Activated B cell treated with CpG ODN at 0.5 μM for 24 hours (primary cell): ENCODE measurements around the gene OAT. TPM values are rescaled to one million over a fixed set of nuclear protein-coding genes. Genes with fewer than 3 reads are reported as not detected.
"Not testable (repeated sequence)": the region's sequence is repeated elsewhere in the genome, so short reads cannot be mapped to it uniquely, and the experiment has no call there.

ENCODE experiments used
- ATAC-seq: fragments of 200-7000 bp; cut with Tn5 transposase; one replicate; pipeline ENCODE4 v1.10.0; 2021; ENCODE audit warnings: low read depth, mild to moderate bottlenecking, moderate library complexity
- CTCF ChIA-PET: fragments of 350-600 bp; sonication (Branson Sonifier 250); formaldehyde crosslinking; loops from one replicate; lab custom pipeline; 2021; ENCODE audit warnings: antibody characterized with exemption; lab: Charles Lee
- POLR2A ChIA-PET: fragments of 350-600 bp; sonication (Branson Sonifier 250); formaldehyde crosslinking; loops from one replicate; lab custom pipeline; 2021; ENCODE audit warnings: antibody characterized with exemption; lab: Charles Lee
- DNase-seq: peaks from one replicate; pipeline ENCODE4 v3.0.0; 2022
- H3K27ac Mint-ChIP-seq: one replicate; pipeline ENCODE4 v1.8.0; 2020; ENCODE audit warnings: mixed read lengths
- H3K27me3 Mint-ChIP-seq: one replicate; pipeline ENCODE4 v1.8.0; 2021; ENCODE audit warnings: mixed read lengths
- H3K36me3 Mint-ChIP-seq: one replicate; pipeline ENCODE4 v1.8.0; 2021; ENCODE audit warnings: low read depth, mixed read lengths
- H3K4me1 Mint-ChIP-seq: one replicate; pipeline ENCODE4 v1.8.0; 2021; ENCODE audit warnings: mixed read lengths
- H3K4me3 Mint-ChIP-seq: one replicate; pipeline ENCODE4 v1.8.0; 2020; ENCODE audit warnings: mild to moderate bottlenecking, mixed read lengths
- H3K9me3 Mint-ChIP-seq: one replicate; pipeline ENCODE4 v1.8.0; 2020; ENCODE audit warnings: mixed read lengths
- CTCF ChIP-seq: fragments of 200-600 bp; IDR thresholded peaks from one replicate; pipeline ENCODE4 v1.8.0; 2022; ENCODE audit warnings: antibody characterized with exemption, mild to moderate bottlenecking
- intact Hi-C: fragments of 100-400 bp; cut with micrococcal nuclease; formaldehyde crosslinking; loops from one replicate; pipeline ENCODE4 v1.15.1; 2024
- total RNA-seq: library from RNA; stranded (reverse); gene quantifications from 2 replicates; pipeline ENCODE4 v1.2.3, GENCODE V29; 2022

Gene OAT
- total RNA-seq, 1 donor from 2014 or later: 20.1 TPM

GRCh38 chr10:124448696-124449169 is 30.0 kb upstream of the OAT start:
- peaks cover 33% of the 10 kb centered on the region for H3K4me1 Mint-ChIP-seq
- no peak for ATAC-seq
- ChIA-PET POLR2A (interaction anchor here (2.1 kb wide), 1 partner anchor 12 kb away, joined by 8 read pairs; the partner anchor contains the start of gene LHPP), CTCF (no interaction called here)
- peak overlapping the region; percentile 33 for H3K4me3 Mint-ChIP-seq
- TF ChIP-seq CTCF: no peak
- no peaks in the 10 kb centered on the region for H3K9me3 Mint-ChIP-seq
- intact Hi-C loops: loop anchor here (10.0 kb wide), 1 partner anchor 1304 kb away; the partner anchor contains the start of gene HMX2
- no peak for DNase-seq
- peaks cover 66% of the 10 kb centered on the region for H3K27me3 Mint-ChIP-seq
- no peak overlapping the region for H3K27ac Mint-ChIP-seq
- H3K36me3 Mint-ChIP-seq: no peaks in the 10 kb centered on the region

GRCh38 chr10:124447751-124448466 is 29.2 kb upstream of the OAT start:
- TF ChIP-seq CTCF: no peak
- no peak for ATAC-seq
- Mint-ChIP-seq H3K36me3 (no peaks in the 10 kb centered on the region), H3K4me3 (peak overlapping the region; percentile 66), H3K27ac (no peak overlapping the region), H3K4me1 (peaks cover 33% of the 10 kb centered on the region), H3K27me3 (peaks cover 63% of the 10 kb centered on the region), H3K9me3 (no peaks in the 10 kb centered on the region)
- ChIA-PET CTCF (no interaction called here), POLR2A (no interaction called here)
- intact Hi-C loops: loop anchor here (10.0 kb wide), 1 partner anchor 1303 kb away; the partner anchor contains the start of gene HMX2
- no peak for DNase-seq

GRCh38 chr10:124446830-124447750 is 28.4 kb upstream of the OAT start:
- H3K36me3 Mint-ChIP-seq: no peaks in the 10 kb centered on the region
- H3K4me1 Mint-ChIP-seq: peaks cover 33% of the 10 kb centered on the region
- no peak for TF ChIP-seq CTCF
- H3K4me3 Mint-ChIP-seq: peak overlapping the region; percentile 48
- intact Hi-C loops: loop anchor here (10.0 kb wide), 1 partner anchor 1302 kb away; the partner anchor contains the start of gene HMX2
- H3K27ac Mint-ChIP-seq: no peak overlapping the region
- peaks cover 60% of the 10 kb centered on the region for H3K27me3 Mint-ChIP-seq
- ChIA-PET CTCF (no interaction called here), POLR2A (no interaction called here)
- DNase-seq: no peak
- no peak for ATAC-seq
- no peaks in the 10 kb centered on the region for H3K9me3 Mint-ChIP-seq

- H3K27ac Mint-ChIP-seq, ATAC-seq, H3K36me3 Mint-ChIP-seq, DNase-seq, CTCF ChIA-PET, POLR2A ChIA-PET, H3K9me3 Mint-ChIP-seq, H3K4me3 Mint-ChIP-seq, H3K4me1 Mint-ChIP-seq: not testable (repeated sequence)
- intact Hi-C loops: loop anchor here (10.0 kb wide), 1 partner anchor 1297 kb away; the partner anchor contains the start of gene HMX2
- peaks cover 34% of the 10 kb centered on the region for H3K27me3 Mint-ChIP-seq
These were observed 23.0 kb upstream of the OAT start for GRCh38 chr10:124441694-124442093.

- H3K4me1 Mint-ChIP-seq: peaks cover 7% of the 10 kb centered on the region
- peak overlapping the region; percentile 32 for H3K4me3 Mint-ChIP-seq
- no peak for TF ChIP-seq CTCF
- H3K36me3 Mint-ChIP-seq: no peaks in the 10 kb centered on the region
- CTCF ChIA-PET: no interaction called here
- ATAC-seq: peak; percentile 60
- H3K27me3 Mint-ChIP-seq: peaks cover 18% of the 10 kb centered on the region
- H3K9me3 Mint-ChIP-seq: no peaks in the 10 kb centered on the region
- no peak for DNase-seq
- intact Hi-C loops: no loop called here
- POLR2A ChIA-PET: interaction anchor here (0.6 kb wide), 1 partner anchor 39 kb away, joined by 4 read pairs; no protein-coding TSS in a partner anchor
- H3K27ac Mint-ChIP-seq: no peak overlapping the region
These were observed 17.5 kb upstream of the OAT start for GRCh38 chr10:124436191-124436638.

- H3K9me3 Mint-ChIP-seq, H3K4me1 Mint-ChIP-seq, intact Hi-C loops, CTCF ChIA-PET, DNase-seq, H3K36me3 Mint-ChIP-seq, H3K4me3 Mint-ChIP-seq, H3K27ac Mint-ChIP-seq, ATAC-seq: not testable (repeated sequence)
- H3K27me3 Mint-ChIP-seq: peaks cover 19% of the 10 kb centered on the region
- POLR2A ChIA-PET: interaction anchor here (0.7 kb wide), 1 partner anchor 463 kb away, joined by 3 read pairs; no protein-coding TSS in a partner anchor
These were observed 17.0 kb upstream of the OAT start for GRCh38 chr10:124435683-124436082.
